SH-SY5Y (cell line): ENCODE results near the gene BTNL3.

Source experiments
- GATA2 ChIP-seq: IDR thresholded peaks from 2 replicates; pipeline ENCODE4 v1.6.1; 2011; ENCODE audit warnings: mild to moderate bottlenecking, low read depth, low read length
- GATA3 ChIP-seq: IDR thresholded peaks from 2 replicates; pipeline ENCODE4 v1.6.1; 2011; ENCODE audit warnings: low read depth, mild to moderate bottlenecking, low read length, moderate library complexity

DNA sequence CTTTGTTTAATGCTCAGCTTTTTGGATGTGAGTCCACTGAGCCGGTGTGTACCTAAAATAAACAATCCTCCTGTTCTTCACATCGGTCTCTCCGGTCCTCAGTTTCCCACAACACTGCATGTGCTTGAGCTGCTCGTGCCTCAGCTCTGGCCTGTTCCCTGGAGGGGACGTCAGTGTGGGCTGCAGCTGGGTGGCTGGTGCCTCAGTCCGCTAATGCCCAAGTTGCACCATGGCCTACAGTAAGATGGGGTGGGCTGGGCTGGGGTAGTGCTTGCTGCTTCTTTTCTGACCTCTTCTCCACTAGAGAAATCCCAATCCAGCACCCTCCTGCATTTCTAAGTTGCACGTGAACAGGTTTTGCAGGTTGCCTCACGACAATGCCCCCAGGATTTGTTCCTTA is 50.8 kb downstream of the BTNL3 start:
- no peak for TF ChIP-seq GATA3
- TF ChIP-seq GATA2 = no peak
